HL-60 (cell line): Measurements from ENCODE around the gene KRT35.

Experiments used
- DNase-seq, 2 experiments: peaks; one replicate each; pipeline ENCODE4 v3.0.0-alpha.2; 2010 to 2020; ENCODE audit warnings: low read depth in 1 of 2, low spot score in 1 of 2
- H3K27ac ChIP-seq: fragments of 250-450 bp; sonication (Bioruptor Pico); replicated peaks from 2 replicates; pipeline ENCODE4 v1.5.1; 2020; ENCODE audit warnings: mild to moderate bottlenecking, moderate library complexity
- H3K27me3 ChIP-seq: fragments of 250-450 bp; sonication (Bioruptor Pico); 2 replicates; pipeline ENCODE4 v1.5.1; 2021; ENCODE audit warnings: mild to moderate bottlenecking, moderate library complexity; ENCODE audit not compliant: insufficient read depth, poor library complexity, severe bottlenecking
- H3K4me3 ChIP-seq: replicated peaks from 2 replicates; pipeline ENCODE4 v1.5.1; 2011; ENCODE audit warnings: mild to moderate bottlenecking, control low read depth, low read length; ENCODE audit not compliant: insufficient read depth
- CTCF ChIP-seq: IDR thresholded peaks from one replicate; pipeline ENCODE4 v1.5.1; 2011; ENCODE audit warnings: low read length, control low read depth, inconsistent platforms; ENCODE audit not compliant: insufficient read depth
- GABPA ChIP-seq: IDR thresholded peaks from 2 replicates; pipeline ENCODE4 v1.6.1; 2012; ENCODE audit warnings: low read depth
- POLR2AphosphoS5 ChIP-seq: IDR thresholded peaks from 2 replicates; pipeline ENCODE4 v1.6.1; 2012; ENCODE audit warnings: low read depth
- REST ChIP-seq: IDR thresholded peaks from 2 replicates; pipeline ENCODE4 v1.6.1; 2012; ENCODE audit warnings: low read depth; ENCODE audit not compliant: insufficient replicate concordance
- SPI1 ChIP-seq: IDR thresholded peaks from 2 replicates; pipeline ENCODE4 v1.6.1; 2012; ENCODE audit warnings: low read depth, mild to moderate bottlenecking, borderline replicate concordance

The KRT35 gene

GRCh38 chr17:41446806-41447205 is 34.1 kb downstream of the KRT35 start:
- no peak for DNase-seq
- Histone ChIP-seq H3K27me3 (peaks cover 4% of the 10 kb centered on the region), H3K4me3 (no peak overlapping the region), H3K27ac (no peak overlapping the region)
- TF ChIP-seq SPI1 (no peak), GABPA (no peak), CTCF (no peak), POLR2AphosphoS5 (no peak), REST (no peak)

- no peak for DNase-seq
- Histone ChIP-seq H3K4me3 (no peak overlapping the region), H3K27me3 (peaks cover 4% of the 10 kb centered on the region), H3K27ac (no peak overlapping the region)
- TF ChIP-seq SPI1 = no peak
- TF ChIP-seq CTCF = no peak
- TF ChIP-seq REST = no peak
- no peak for TF ChIP-seq POLR2AphosphoS5
- TF ChIP-seq GABPA = no peak
Observed at GRCh38 chr17:41444640-41445039, 36.3 kb downstream of the KRT35 start.

GRCh38 chr17:41444186-41444585 is 36.8 kb downstream of the KRT35 start:
- TF ChIP-seq REST (no peak), SPI1 (no peak), POLR2AphosphoS5 (no peak), CTCF (no peak), GABPA (no peak)
- Histone ChIP-seq H3K27me3 (peaks cover 7% of the 10 kb centered on the region), H3K4me3 (no peak overlapping the region), H3K27ac (no peak overlapping the region)
- no peak for DNase-seq
